HEK293 (cell line): ENCODE data around the gene SLC37A3.

Source experiments
- CTCF ChIA-PET: fragments of 350-600 bp; formaldehyde crosslinking; extraction: SDS; loops from one replicate; lab custom pipeline; 2021; ENCODE audit warnings: antibody characterized with exemption; lab: Yijun Ruan, JAX
- POLR2A ChIA-PET: fragments of 300-600 bp; formaldehyde crosslinking; extraction: SDS; loops from one replicate; lab custom pipeline; 2020; ENCODE audit warnings: antibody characterized with exemption, inconsistent platforms; lab: Yijun Ruan, JAX
- H3K27ac ChIP-seq: fragments of 200-500 bp; sonication (Bioruptor generic); 2 replicates; pipeline ENCODE4 v1.5.1; 2014; ENCODE audit warnings: low read depth, low read length, control low read depth, inconsistent platforms; ENCODE audit errors: extremely low read depth
- H3K36me3 ChIP-seq, 2 experiments: fragments of 200-500 bp in 1 of 2; sonication (Bioruptor generic) in 1 of 2; 1 replicate in 1 of 2; 2 replicates in 1 of 2; pipeline ENCODE4 v1.5.1; 2014 to 2017; ENCODE audit warnings: inconsistent platforms in 2 of 2, low read length in 2 of 2; ENCODE audit not compliant: control insufficient read depth in 2 of 2, insufficient read depth in 1 of 2
- H3K4me1 ChIP-seq: fragments of 200-500 bp; sonication (Bioruptor generic); 2 replicates; pipeline ENCODE4 v1.5.1; 2014; ENCODE audit warnings: mild to moderate bottlenecking, low read length, inconsistent platforms; ENCODE audit not compliant: control insufficient read depth, insufficient read depth
- H3K4me3 ChIP-seq: 2 replicates; pipeline ENCODE4 v1.5.1; 2011; ENCODE audit warnings: low read depth, mild to moderate bottlenecking, control low read depth, low read length, moderate library complexity
- H3K9me3 ChIP-seq: fragments of 200-500 bp; sonication (Bioruptor generic); 2 replicates; pipeline ENCODE4 v1.5.1; 2014; ENCODE audit warnings: low read depth, low read length, inconsistent platforms; ENCODE audit not compliant: control insufficient read depth, insufficient read depth
- GLIS1 ChIP-seq: fragments of 450-650 bp; formaldehyde crosslinking; IDR thresholded peaks from 2 replicates; pipeline ENCODE4 v1.5.1; 2016; ENCODE audit warnings: missing biosample characterization, missing genetic modification characterization
- INSM2 ChIP-seq: fragments of 450-650 bp; formaldehyde crosslinking; IDR thresholded peaks from 2 replicates; pipeline ENCODE4 v1.5.1; 2016; ENCODE audit warnings: missing biosample characterization, missing genetic modification characterization
- SETDB1 ChIP-seq: IDR thresholded peaks from one replicate; pipeline ENCODE4 v1.6.1; 2017; ENCODE audit warnings: mild to moderate bottlenecking, low read length, moderate library complexity, mixed read lengths; ENCODE audit not compliant: insufficient read length
- ZBTB26 ChIP-seq: fragments of 450-650 bp; formaldehyde crosslinking; optimal IDR thresholded peaks from 2 replicates; pipeline ENCODE3; 2016; ENCODE audit warnings: missing biosample characterization, mild to moderate bottlenecking, missing genetic modification characterization
- ZBTB49 ChIP-seq: fragments of 450-650 bp; formaldehyde crosslinking; IDR thresholded peaks from 2 replicates; pipeline ENCODE4 v1.5.1; 2016; ENCODE audit warnings: missing biosample characterization, missing genetic modification characterization, low read depth
- ZNF2 ChIP-seq: fragments of 450-650 bp; formaldehyde crosslinking; IDR thresholded peaks from 2 replicates; pipeline ENCODE4 v1.5.1; 2016; ENCODE audit warnings: missing biosample characterization, missing genetic modification characterization
- ZNF248 ChIP-seq: fragments of 450-650 bp; formaldehyde crosslinking; IDR thresholded peaks from 2 replicates; pipeline ENCODE4 v1.5.1; 2017; ENCODE audit warnings: missing biosample characterization, missing genetic modification characterization
- ZNF274 ChIP-seq, 2 experiments: fragments of 200-500 bp in 1 of 2; fragments of 450-650 bp in 1 of 2; sonication (Bioruptor generic) in 1 of 2; formaldehyde crosslinking in 1 of 2; IDR thresholded peaks; 2 replicates each; pipeline versions ENCODE4 v1.5.1 to v1.6.1; 2014 to 2016; ENCODE audit warnings: borderline replicate concordance in 1 of 2, inconsistent platforms in 1 of 2, low read length in 1 of 2, missing biosample characterization in 1 of 2, missing genetic modification characterization in 1 of 2
- ZNF335 ChIP-seq: fragments of 450-650 bp; formaldehyde crosslinking; conservative IDR thresholded peaks from 2 replicates; pipeline ENCODE4 v1.5.1; 2016; ENCODE audit warnings: missing biosample characterization, missing genetic modification characterization
- ZNF354C ChIP-seq: fragments of 450-650 bp; formaldehyde crosslinking; IDR thresholded peaks from 2 replicates; pipeline ENCODE4 v1.5.1; 2016; ENCODE audit warnings: missing biosample characterization, missing genetic modification characterization, low read depth, borderline replicate concordance
- ZNF362 ChIP-seq: fragments of 450-650 bp; formaldehyde crosslinking; IDR thresholded peaks from 2 replicates; pipeline ENCODE4 v1.5.1; 2016; ENCODE audit warnings: missing biosample characterization, missing genetic modification characterization
- ZNF391 ChIP-seq: fragments of 450-650 bp; formaldehyde crosslinking; IDR thresholded peaks from 2 replicates; pipeline ENCODE4 v1.5.1; 2016; ENCODE audit warnings: low read depth, missing biosample characterization, missing genetic modification characterization, borderline replicate concordance
- ZNF394 ChIP-seq: fragments of 450-650 bp; formaldehyde crosslinking; IDR thresholded peaks from 2 replicates; pipeline ENCODE4 v1.5.1; 2016; ENCODE audit warnings: missing biosample characterization, missing genetic modification characterization, mild to moderate bottlenecking, moderate library complexity, borderline replicate concordance
- ZNF398 ChIP-seq: fragments of 450-650 bp; formaldehyde crosslinking; IDR thresholded peaks from 2 replicates; pipeline ENCODE4 v1.5.1; 2017; ENCODE audit warnings: missing biosample characterization, missing genetic modification characterization
- ZNF529 ChIP-seq: fragments of 450-650 bp; formaldehyde crosslinking; IDR thresholded peaks from 2 replicates; pipeline ENCODE4 v1.5.1; 2017; ENCODE audit warnings: missing genetic modification characterization, missing biosample characterization; ENCODE audit not compliant: insufficient replicate concordance
- ZNF544 ChIP-seq: fragments of 450-650 bp; formaldehyde crosslinking; IDR thresholded peaks from 2 replicates; pipeline ENCODE4 v1.5.0; 2017; ENCODE audit warnings: missing biosample characterization, missing genetic modification characterization
- ZNF600 ChIP-seq: fragments of 450-650 bp; formaldehyde crosslinking; IDR thresholded peaks from 2 replicates; pipeline ENCODE4 v1.5.1; 2016; ENCODE audit warnings: missing biosample characterization, missing genetic modification characterization
- ZNF658 ChIP-seq: fragments of 450-650 bp; formaldehyde crosslinking; IDR thresholded peaks from 2 replicates; pipeline ENCODE4; 2016; ENCODE audit warnings: missing biosample characterization, missing genetic modification characterization
- ZNF677 ChIP-seq: fragments of 450-650 bp; IDR thresholded peaks from 2 replicates; pipeline ENCODE4 v1.5.0; 2018; ENCODE audit warnings: missing biosample characterization, mild to moderate bottlenecking, missing genetic modification characterization, moderate library complexity
- ZNF792 ChIP-seq: fragments of 450-650 bp; formaldehyde crosslinking; IDR thresholded peaks from 2 replicates; pipeline ENCODE4 v1.5.1; 2016; ENCODE audit warnings: missing biosample characterization, missing genetic modification characterization
- ZNF830 ChIP-seq: fragments of 450-650 bp; IDR thresholded peaks from 2 replicates; pipeline ENCODE4 v1.5.0; 2018; ENCODE audit warnings: missing biosample characterization, missing genetic modification characterization, low read depth, mild to moderate bottlenecking, moderate library complexity
- ZSCAN16 ChIP-seq: fragments of 450-650 bp; formaldehyde crosslinking; IDR thresholded peaks from 2 replicates; pipeline ENCODE4 v1.5.1; 2016; ENCODE audit warnings: missing biosample characterization, missing genetic modification characterization

Gene SLC37A3

GRCh38 chr7:140402178-140402835, 4.0 kb upstream of the SLC37A3 start (continued):
- TF ChIP-seq ZBTB49: no peak
- TF ChIP-seq ZNF529: no peak
- no peak for TF ChIP-seq ZNF394 (tag by site-specific recombination)
- no peak for TF ChIP-seq ZNF274 (IDR thresholded peaks at IDR 0.05; ENCODE audit: low read length)
- TF ChIP-seq ZNF274 (tag by site-specific recombination; IDR thresholded peaks at IDR 0.05; ENCODE audit: borderline replicate concordance): no peak
- TF ChIP-seq ZSCAN16 (tag by site-specific recombination): no peak
- TF ChIP-seq ZNF658 (tag by site-specific recombination): no peak

GRCh38 chr7:140400381-140400780, 2.1 kb upstream of the SLC37A3 start:
- Histone ChIP-seq H3K27ac (no peak overlapping the region), H3K4me1 (peaks cover 7% of the 10 kb centered on the region), H3K4me3 (no peak overlapping the region), H3K9me3 (no peaks in the 10 kb centered on the region), H3K36me3 (no peaks in the 10 kb centered on the region)
- TF ChIP-seq SETDB1 (no peak), ZNF398 (tag by site-specific recombination) (no peak), INSM2 (no peak), ZNF600 (tag by site-specific recombination) (no peak), ZNF391 (tag by site-specific recombination) (no peak), GLIS1 (tag by site-specific recombination) (no peak), ZNF274 (IDR thresholded peaks at IDR 0.05; ENCODE audit: low read length) (no peak), ZNF274 (tag by site-specific recombination; IDR thresholded peaks at IDR 0.05; ENCODE audit: borderline replicate concordance) (no peak), ZNF2 (tag by site-specific recombination) (no peak)
- POLR2A ChIA-PET: no interaction called here
- CTCF ChIA-PET: interaction anchor here (0.5 kb wide), 1 partner anchor 1222 kb away, joined by 3 read pairs; no protein-coding TSS in a partner anchor

- H3K4me3 ChIP-seq: no peak overlapping the region
- H3K4me1 ChIP-seq: peaks cover 7% of the 10 kb centered on the region; the same call in 1 of the 2 replicates
- no peaks in the 10 kb centered on the region for H3K36me3 ChIP-seq
- CTCF ChIA-PET: interaction anchor here (0.6 kb wide), 1 partner anchor 48 kb away, joined by 5 read pairs; no protein-coding TSS in a partner anchor
- TF ChIP-seq ZBTB26 (tag by site-specific recombination) (no peak), ZNF248 (no peak), ZNF792 (no peak), ZNF830 (tag by site-specific recombination) (no peak), ZNF335 (tag by site-specific recombination) (peak; percentile 20), ZNF544 (no peak), ZNF362 (tag by site-specific recombination) (0 out of 2 replicates have a peak, but pooled peaks have one; percentile 47), ZSCAN16 (tag by site-specific recombination) (no peak), ZNF677 (no peak), ZNF354C (tag by site-specific recombination) (no peak)
- TF ChIP-seq, all 188 proteins: peak for 2
- POLR2A ChIA-PET: interaction anchor here (0.6 to 0.7 kb wide), 3 partner anchors 10 to 1030 kb away, joined by 3 read pairs; no protein-coding TSS in a partner anchor
- H3K9me3 ChIP-seq: no peaks in the 10 kb centered on the region
- H3K27ac ChIP-seq: no peak overlapping the region
Measured at GRCh38 chr7:140398821-140399220, 491 bp upstream of the SLC37A3 start.
